HPDE6-E6E7 (cell line): ENCODE measurements around the gene LIAS.
"Not testable (repeated sequence)": the region's sequence is repeated elsewhere in the genome, so short reads cannot be mapped to it uniquely, and the experiment has no call there.

Experiments
- DNase-seq: peaks from one replicate; pipeline ENCODE4 v3.0.0; 2011; ENCODE audit warnings: missing footprints; ENCODE audit errors: extremely low spot score

Gene LIAS

DNA sequence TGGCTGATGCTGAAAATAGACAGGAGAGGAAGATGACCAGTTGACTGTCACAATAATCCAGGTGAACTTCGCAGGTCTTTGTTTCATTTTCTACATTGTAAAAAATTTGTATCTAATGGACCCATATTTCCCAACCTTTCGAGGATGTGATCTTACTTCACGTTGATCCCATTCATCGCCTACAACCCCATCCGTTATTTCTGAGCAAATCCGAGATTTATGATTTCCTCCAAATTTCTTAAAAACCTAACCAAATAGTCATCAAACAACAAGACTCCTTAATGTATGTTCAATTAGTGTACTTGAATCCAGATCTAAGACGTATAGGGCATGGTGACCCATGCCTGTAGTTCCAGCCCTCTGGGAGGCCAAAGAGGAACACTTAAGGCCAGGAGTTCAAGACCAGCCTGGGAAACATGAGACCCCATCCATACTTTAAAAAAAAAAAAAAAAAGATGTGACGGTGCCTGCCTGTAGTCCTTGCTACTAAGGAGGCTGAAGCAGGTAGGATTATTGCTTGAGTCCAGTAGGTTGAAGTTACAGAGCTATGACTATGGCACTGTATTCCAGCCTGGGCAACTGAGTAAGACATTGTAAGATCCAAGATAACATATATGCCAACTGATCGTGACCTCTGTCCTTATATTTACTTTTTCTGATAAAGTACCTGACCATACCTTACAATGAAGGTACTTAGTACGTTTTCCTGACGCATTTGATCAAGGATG is 5.8 kb upstream of the LIAS start:
- DNase-seq = no peak

DNA sequence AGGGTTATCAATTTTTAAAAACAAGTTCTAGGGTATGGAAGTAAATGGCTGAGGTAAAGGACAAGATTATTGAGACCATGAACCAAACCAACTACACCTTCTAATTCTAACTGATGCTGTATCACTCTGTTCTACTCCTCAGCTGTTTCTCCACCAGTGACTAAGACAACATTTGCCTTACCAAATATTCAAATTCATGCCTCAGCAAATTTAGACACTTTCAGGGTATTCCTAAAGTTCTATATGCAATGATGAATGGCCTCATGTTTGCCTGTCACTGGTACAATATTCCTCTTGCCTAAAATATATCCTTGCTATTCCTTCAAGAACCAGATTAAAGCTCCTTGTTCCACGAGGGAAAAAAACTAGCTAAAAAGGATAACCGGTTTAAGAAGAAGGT is 5.1 kb upstream of the LIAS start:
- DNase-seq = no peak

DNA sequence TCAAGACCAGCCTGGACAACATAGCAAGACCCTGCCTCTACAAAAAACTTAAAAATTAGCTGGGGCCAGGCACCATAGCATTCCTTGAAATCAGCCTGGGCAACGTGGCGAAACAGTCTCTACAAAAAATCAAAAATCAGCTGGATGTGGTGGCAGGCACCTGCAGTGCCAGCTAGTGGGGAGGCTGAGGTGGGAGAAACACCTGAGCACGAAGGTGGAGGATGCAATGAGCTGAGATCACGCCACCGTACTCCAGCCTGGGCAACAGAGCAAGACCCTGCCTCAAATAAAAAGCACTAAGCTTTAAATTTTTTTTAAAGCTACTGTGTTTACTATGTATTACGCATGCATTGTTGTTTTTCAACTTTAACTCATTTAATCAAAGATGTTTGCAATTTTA is 3.4 kb upstream of the LIAS start:
- no peak for DNase-seq

DNA sequence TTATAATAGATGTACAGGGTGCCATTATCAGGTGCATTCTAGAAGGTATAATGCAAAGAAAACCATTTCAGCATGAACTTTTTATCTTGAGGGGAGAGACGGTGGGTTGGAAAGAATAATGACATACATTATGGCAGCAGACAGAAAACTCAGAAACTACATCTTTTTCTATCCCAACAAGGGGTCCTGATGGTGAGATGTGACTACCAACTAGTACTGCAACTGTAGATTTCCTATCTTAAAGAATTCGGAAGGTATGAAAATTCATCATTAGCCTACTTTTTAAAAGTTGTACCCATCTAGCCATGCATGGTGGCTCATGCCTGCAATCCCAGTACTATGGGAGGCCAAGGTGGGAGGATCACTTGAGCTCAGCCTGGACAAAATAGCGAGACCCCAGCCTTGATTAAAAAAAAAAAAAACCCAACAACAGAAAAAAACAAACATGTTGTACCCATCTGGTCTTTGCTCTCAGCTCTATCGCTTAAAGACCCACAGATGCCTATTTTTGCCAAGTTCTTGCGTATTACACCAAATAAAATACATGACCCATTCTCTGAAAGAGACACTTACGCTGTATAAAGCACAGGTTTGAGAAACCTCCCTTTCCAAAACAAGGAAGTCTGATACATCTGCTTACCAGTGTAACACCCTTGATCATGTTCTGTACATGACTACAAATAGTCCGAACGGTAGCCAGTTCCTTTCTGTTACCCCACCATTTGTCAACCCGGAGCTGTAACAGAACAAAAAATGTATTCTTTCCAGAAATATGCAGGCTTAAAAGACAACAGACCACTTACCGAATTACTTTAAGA is 1.7 kb upstream of the LIAS start:
- DNase-seq = no peak

DNA sequence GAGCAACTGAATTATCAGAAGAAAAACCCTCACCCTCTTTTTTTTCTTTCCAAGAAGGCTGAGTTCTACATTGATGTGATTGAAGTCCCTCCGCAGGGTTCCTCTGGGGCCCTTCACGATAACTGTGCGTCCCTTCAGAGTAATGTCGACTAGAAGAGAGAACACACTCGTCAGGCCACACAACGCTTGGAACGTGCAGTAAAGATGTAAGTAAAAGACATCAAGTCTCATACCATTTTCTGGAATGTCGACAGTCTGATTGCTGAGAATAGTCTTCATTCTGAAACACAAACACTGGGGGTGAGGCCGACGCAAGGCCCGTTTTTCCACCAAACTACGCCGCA is 723 bp upstream of the LIAS start:
- DNase-seq = not testable (repeated sequence)

DNA sequence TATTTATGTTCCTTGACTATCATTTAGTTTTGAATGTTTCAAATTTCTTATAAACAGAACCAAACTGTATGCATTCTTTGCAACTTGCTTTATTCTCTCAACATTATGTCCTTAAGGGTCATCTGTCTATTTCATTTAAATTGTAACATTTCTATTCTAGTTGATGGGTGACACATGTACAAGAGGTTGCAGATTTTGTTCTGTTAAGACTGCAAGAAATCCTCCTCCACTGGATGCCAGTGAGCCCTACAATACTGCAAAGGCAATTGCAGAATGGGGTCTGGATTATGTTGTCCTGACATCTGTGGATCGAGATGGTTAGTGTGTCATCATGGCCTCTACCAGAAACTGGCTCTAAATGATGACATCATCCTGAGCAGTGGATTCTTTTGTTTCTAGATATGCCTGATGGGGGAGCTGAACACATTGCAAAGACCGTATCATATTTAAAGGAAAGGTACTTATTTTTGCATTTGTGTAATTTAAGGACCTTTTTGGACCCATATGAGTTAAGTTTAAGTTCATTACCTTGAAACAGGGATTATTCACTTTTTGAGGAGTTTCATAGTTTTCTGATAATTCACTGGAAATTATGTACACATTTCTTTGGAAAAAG is 6.1 kb downstream of the LIAS start:
- peak; percentile 31 for DNase-seq

DNA sequence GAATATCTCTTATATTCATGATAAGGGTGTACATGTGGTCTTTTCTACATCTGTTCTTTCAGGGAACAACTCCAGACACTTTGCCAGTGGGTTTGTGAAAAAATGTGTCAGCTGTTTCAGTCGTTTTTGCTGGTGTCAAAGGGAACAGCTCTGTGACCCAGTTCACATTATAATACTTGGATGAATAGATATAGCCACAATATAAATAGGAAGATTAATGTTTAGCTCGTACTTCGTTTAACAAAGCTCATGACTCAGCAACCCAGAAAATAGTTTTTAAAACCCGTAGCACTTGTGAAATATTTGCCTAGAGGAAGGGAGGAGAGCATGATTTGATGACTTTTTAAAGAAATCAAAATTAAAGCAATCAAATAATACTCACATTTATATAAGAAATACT is 7.9 kb downstream of the LIAS start:
- DNase-seq = no peak

DNA sequence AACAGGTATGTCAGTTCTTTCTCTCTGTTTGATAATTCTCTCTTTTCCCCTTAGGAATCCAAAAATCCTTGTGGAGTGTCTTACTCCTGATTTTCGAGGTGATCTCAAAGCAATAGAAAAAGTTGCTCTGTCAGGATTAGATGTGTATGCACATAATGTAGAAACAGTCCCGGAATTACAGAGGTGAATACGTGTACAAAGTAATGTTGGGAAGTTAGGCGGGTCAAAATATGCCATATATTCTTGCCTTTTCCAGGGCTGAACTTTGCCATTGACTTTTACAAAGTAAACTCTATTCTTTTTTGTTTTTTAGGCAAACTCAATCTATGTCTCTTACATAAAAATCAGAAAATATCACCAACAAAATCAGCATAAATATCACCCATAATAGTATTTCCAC is 8.6 kb downstream of the LIAS start:
- DNase-seq = no peak

DNA sequence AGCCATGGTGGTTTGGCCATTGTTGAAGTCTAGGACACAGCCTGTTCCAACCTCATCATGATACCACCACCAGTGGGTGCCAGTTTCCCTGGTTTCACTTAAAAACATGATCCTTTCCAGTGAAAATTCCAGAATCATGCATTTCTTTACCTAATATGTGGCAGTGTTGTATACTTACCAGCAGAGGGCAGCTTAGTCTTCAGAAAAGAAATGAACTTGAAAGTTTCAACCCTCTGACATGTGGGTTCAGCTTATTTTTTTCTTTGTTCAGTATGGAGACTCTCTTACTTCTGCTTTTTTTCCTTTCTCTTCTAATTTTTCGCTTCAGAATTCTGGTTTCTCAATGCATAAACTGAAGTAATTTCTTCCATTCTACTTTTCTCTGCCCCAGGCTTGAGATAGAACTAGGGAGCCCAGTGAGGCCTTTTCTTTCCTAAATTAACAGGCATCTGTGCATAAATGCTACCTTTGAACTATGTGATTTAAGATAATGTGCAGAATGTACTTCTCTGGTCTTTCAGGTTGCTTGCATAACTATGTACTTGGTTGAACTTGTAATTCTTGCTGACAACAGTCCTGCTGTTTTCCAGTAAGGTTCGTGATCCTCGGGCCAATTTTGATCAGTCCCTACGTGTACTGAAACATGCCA is 10.7 kb downstream of the LIAS start:
- peak; percentile 51 for DNase-seq

DNA sequence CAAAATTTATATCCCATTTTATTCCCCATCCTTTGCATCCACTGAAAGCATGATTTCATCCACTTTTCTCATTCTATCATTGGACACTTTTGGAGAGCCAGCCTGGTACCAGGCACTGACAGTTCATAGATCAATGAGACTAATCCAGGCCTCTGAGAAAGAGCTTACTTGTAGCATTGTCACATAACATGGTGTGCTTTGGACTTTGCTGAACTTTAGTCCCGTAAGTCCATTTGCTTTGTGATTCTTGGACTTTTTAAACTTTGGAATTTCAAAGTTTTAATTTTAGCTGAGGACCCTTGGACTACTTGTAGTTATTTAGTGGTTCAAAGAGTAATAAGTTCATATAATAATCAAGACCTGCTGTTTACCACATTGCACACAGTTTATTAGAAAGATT is 11.5 kb downstream of the LIAS start:
- DNase-seq = no peak

DNA sequence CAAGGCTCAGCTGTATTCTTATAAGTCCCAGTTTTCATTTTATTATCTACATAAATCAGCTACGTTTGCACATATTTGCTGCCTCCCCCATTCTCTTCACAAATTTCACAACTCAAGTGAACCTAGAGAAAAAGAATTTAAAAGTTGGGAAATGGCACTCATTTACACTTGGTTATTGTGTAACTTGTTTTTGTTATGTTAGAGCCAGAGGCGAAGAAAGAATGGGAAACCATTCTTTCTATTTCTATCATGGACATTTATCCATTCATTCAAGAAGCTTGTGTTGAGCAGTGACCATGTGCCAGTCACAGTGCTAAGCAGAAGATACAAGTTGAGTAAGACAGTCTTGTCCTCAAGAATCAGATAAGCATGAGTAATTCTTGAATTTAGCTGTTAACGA is 13.5 kb downstream of the LIAS start:
- DNase-seq = no peak

DNA sequence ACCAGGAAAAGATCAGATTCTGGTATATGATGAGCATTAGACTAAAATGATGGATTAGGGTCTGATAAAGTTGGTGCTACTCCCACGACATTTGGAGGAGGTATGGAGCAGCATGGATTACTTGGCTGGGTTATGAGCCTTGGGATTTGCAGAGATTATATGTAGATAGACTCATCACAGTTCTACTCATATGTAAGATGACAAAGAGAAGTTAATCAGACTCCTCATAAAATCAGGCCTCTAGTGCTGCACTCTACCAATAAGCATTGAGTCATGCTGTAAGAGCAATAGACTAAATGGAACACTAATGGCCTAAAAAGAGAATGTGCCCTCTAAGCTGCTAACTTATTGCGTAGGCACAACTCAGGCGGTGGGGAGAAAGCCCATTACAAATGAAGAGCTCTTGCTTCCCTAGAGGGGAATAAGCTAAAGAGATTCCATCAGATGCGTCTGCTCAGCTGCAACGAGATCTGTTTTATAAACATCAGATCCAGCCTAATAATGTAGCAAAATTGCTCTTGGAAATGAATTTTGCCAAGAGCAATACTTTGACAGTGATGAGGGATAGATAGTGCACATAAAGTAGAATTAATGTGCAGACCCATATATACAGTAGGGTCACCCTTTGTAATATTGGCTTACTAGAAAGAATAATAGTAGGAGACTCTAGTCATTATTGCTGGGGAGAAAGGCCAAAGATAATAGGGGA is 17.5 kb downstream of the LIAS start:
- DNase-seq = no peak

DNA sequence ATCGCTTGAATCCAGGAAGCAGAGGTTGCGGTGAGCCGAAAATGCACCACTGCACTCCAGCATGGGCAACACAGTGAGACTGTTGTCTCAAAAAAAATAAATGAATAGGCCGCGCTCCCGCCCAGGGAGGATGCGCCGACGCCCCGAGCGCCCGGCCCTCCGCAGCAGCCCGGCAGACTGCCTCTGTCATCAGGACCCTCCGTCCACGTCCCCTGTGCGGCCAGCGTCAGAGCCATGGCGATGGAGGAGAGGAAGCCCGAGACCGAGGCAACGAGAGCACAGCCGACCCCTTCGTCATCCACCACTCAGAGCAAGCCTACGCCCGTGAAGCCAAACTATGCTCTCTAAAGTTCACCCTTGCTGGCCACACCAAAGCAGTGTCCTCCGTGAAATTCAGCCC is 21.4 kb downstream of the LIAS start:
- no peak for DNase-seq

DNA sequence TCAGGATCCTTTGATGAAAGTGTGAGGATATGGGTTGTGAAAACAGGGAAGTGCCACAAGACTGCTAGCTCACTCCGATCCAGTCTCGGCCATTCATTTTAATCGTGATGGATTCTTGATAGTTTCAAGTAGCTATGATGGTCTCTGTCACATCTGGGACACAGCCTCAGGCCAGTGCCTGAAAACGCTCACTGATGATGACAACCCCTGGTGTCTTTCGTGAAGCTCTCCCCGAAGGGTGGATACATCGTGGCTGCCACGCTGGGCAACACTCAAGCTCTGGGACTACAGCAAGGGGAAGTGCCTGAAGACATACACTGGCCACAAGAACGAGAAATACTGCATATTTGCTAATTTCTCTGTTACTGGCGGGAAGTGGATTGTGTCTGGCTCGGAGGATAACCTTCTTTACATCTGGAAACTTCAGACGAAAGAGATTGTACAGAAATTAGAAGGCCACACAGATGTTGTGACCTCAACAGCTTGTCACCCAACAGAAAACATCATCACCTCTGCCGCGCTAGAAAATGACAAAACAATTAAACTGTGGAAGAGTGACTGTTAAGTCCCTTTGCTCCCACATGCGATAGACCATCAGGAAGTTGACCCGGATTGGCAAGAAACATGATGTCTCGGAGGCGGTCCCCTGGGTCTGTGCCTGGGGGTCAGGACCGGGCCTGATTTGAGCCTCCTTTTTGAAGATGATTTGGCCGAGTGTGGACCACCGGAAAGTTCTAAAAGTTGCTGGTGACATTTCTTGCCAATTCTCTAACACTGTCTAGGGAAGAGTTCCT is 22.2 kb downstream of the LIAS start:
- no peak for DNase-seq

DNA sequence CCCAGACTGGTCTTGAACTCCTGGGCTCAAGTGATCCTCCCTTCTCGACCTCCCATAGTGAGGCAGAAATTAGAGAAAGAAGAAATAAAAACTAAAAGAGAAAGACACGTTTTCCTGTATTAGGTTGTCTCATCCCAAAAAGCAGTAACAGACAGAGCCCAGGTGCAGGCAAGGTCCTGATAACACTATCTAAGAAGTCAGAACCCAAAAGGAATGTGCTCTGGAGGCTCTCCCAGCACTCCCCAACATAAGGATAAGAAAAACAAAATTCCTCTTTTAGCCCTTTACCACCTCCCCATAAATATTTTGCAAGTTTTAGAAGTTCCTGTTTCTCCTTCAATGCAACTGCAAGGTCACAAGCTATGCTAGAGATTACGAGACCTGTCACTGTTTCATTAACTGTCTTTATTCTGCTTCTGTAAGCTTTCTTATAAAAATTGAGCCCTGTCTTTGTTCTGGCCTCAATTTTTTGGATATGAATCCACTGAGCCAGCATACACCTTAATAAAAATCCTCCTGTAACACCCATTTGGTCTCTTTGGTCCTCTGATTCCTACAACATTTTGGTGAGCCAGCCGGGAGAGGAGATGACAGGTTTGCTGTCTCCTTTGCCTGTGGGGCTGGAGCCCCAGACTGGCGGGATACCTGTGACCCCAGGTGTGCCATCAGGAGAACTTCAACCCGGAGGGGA is 25.9 kb downstream of the LIAS start:
- no peak for DNase-seq

DNA sequence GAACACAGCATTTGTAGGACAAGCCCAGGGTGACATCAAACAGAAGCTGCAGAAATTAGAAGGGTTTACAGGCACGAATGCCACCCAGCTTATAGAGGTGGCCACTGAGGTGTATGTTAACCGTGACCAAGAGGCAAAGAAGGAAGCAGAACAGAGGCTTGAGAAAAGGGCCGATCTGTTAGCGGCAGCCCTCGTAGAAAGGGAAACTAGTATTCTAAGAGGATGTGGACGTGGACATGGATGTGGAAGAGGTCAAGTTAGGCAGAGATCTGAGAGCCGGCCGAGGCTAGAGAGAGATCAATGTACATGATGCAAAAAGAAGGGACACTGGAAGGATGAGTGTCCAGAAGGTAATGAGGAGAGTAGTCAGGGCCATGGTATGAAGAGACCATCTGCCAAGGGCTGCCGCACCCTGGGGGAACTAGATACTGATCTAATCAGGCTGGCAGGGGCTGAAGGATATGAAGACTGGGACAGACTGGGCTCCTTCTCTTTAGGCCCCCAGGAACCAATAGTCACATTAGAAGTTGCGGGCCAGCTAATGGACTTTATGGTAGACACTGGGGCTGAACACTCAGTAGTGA is 27.5 kb downstream of the LIAS start:
- no peak for DNase-seq

DNA sequence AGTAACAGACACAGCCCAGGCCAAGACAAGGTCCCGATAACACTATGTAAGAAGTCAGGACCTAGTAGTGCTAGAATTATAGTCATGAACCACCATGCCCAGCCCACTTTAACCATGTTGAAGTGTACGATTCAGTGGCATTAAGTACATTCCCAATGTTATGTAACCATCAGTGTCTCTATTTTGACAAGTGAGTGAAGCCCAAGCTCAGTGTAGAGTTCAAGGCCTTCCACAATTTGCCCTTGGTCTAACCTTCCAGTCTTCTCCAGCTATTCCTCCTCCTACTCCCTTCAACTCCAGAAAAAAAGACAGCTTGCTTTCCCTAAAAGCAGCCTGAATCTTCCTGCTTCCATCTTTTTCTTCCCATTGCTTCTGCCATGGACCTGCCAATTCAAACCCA is 31.5 kb downstream of the LIAS start:
- DNase-seq = no peak

DNA sequence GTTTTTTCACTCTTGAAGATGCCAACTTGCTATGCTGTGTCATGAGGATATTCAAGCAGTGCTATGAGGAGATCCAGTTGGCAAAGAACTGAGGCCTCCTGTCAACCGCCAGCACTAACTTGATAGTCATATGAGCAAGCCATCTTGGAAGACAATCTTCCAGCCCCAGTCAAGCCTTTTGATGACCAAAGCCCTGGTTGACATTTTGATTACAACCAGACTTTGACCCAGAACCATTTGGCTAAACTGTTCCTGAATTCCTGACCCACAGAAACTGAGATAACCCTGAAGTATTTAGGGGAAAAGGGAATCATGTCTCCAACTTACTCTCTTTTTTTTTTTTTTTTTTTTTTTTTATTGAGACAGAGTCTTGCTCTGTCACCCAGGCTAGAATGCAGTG is 35.5 kb downstream of the LIAS start:
- DNase-seq = no peak

DNA sequence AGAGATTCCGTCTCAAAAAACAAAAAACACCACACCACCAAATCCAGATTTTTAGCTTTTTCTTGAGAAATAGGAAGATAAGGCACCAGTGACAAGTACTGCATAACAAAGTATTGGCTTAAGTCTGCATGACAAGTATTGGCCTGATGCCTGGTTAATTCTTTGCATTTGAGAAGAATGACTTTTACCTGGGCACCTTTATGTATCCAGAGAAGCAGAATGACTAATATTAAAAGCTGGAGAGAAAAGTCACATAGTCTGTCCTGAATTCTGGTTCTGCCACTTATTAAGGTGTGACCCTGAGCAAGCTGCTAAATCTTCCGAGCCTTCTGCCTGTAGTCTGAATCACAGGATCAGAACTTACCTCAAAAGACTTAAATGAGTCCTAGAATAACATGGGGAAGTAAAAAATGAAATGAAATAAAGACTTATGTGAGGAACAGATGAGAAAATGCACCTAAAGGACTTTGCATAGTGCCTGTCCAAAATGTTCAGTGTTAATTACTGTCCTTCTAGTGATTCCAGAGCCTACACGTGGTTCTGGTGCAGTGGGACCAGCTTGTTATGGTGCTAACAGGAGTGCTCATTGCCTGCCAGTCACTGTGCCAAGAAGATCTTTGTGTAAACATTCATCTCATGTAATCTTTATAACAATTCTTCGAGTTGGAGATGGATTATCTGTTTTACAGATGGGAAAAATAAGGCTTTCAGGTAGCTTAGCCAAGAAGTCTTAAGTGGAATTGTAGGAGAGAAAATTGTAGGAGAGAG is 36.8 kb downstream of the LIAS start:
- peak; percentile 69 for DNase-seq
